K562 (cell line): Measurements from ENCODE around the gene ZNF267. TPM values are rescaled to one million over a fixed set of nuclear protein-coding genes. Genes with fewer than 3 reads are reported as not detected.

Experiments used
- ATAC-seq: fragments of 200-7000 bp; cut with Tn5 transposase; 3 replicates; pipeline ENCODE4 v1.9.1; 2020; ENCODE audit warnings: moderate library complexity
- BruUV-seq: library from RNA; stranded (reverse); fragments of 400-500 nt; replicated peaks from 2 replicates; lab custom pipeline; 2021; lab: Mats Ljungman, UMichigan
- CTCF ChIA-PET: fragments of 300-600 bp; formaldehyde crosslinking; extraction: SDS; loops from one replicate; lab custom pipeline; 2021; ENCODE audit warnings: low intra/inter-chr PET ratio; lab: Yijun Ruan, JAX
- POLR2A ChIA-PET: fragments of 300-600, 350-650 bp; sonication (Branson Sonifier 250); formaldehyde crosslinking; extraction: SDS; loops from one replicate; lab custom pipeline; 2021; ENCODE audit warnings: antibody characterized with exemption, inconsistent platforms; lab: Yijun Ruan, JAX
- DNase-seq, 4 experiments: peaks; one replicate each; pipeline versions ENCODE4 v3.0.0 to v3.0.0-alpha.2; 2011 to 2018; ENCODE audit warnings: low spot score in 3 of 4, mixed read lengths in 3 of 4; ENCODE audit errors: extremely low read depth in 1 of 4
- FAIRE-seq: peaks from 2 replicates; lab custom pipeline; 2011; peaks lifted over from hg19 to GRCh38; lab: Jason Lieb, UNC
- H2AFZ ChIP-seq: 2 replicates; pipeline ENCODE4 v1.6.0; 2011; ENCODE audit warnings: low read depth, low read length, control low read depth, inconsistent platforms
- H3K27ac ChIP-seq: fragments of 200-600 bp; 3 replicates; pipeline ENCODE4 v1.8.0; 2011; ENCODE audit warnings: low read depth, mild to moderate bottlenecking, control low read depth, inconsistent platforms, low read length, moderate library complexity, mixed read lengths; ENCODE audit errors: extremely low read depth
- H3K27me3 ChIP-seq, 2 experiments: fragments of 300-600 bp in 1 of 2; 2 replicates in 1 of 2; 3 replicates in 1 of 2; pipeline versions ENCODE4 v1.6.0 to v1.8.0; 2011; ENCODE audit warnings: inconsistent platforms in 2 of 2, low read length in 2 of 2, mild to moderate bottlenecking in 1 of 2, mixed read lengths in 1 of 2, moderate library complexity in 1 of 2; ENCODE audit not compliant: control insufficient read depth in 2 of 2, insufficient read depth in 2 of 2
- H3K36me3 ChIP-seq: fragments of 300-600 bp; 3 replicates; pipeline ENCODE4 v1.8.0; 2011; ENCODE audit warnings: mild to moderate bottlenecking, low read length, inconsistent platforms; ENCODE audit not compliant: control insufficient read depth, insufficient read depth
- H3K4me1 ChIP-seq, 2 experiments: fragments of 200-600 bp in 1 of 2; replicated peaks in 1 of 2; 2 replicates in 1 of 2; 3 replicates in 1 of 2; pipeline versions ENCODE4 v1.5.1 to v1.8.0; 2011; ENCODE audit warnings: inconsistent platforms in 2 of 2, low read length in 2 of 2, mild to moderate bottlenecking in 1 of 2, mixed read lengths in 1 of 2, moderate library complexity in 1 of 2; ENCODE audit not compliant: control insufficient read depth in 2 of 2, insufficient read depth in 2 of 2
- H3K4me2 ChIP-seq: 2 replicates; pipeline ENCODE4 v1.6.1; 2011; ENCODE audit warnings: low read length, control low read depth, inconsistent platforms, mixed read lengths; ENCODE audit not compliant: insufficient read depth
- H3K4me3 ChIP-seq: fragments of 200-600 bp; sonication (generic), shearing (Covaris generic); 2 replicates; pipeline ENCODE4 v1.5.1; 2016; ENCODE audit warnings: control low read depth, inconsistent platforms
- H3K79me2 ChIP-seq: fragments of 200-600 bp; 3 replicates; pipeline ENCODE4 v1.8.0; 2011; ENCODE audit warnings: low read length, inconsistent platforms; ENCODE audit not compliant: control insufficient read depth, insufficient read depth
- H3K9ac ChIP-seq, 2 experiments: 2 replicates each; pipeline versions ENCODE4 v1.6.0 to v1.6.1; 2011; ENCODE audit warnings: low read depth in 2 of 2, low read length in 2 of 2, control low read depth in 1 of 2, inconsistent platforms in 1 of 2, mild to moderate bottlenecking in 1 of 2, mixed read lengths in 1 of 2; ENCODE audit not compliant: insufficient read depth in 1 of 2
- H3K9me1 ChIP-seq: one replicate; pipeline ENCODE4 v1.6.0; 2011; ENCODE audit warnings: inconsistent platforms, mild to moderate bottlenecking, low read length, moderate library complexity; ENCODE audit not compliant: control insufficient read depth, insufficient read depth
- H3K9me3 ChIP-seq: replicated peaks from 2 replicates; pipeline ENCODE4 v1.5.1; 2011; ENCODE audit warnings: low read depth, low read length, inconsistent platforms; ENCODE audit not compliant: control insufficient read depth, insufficient read depth
- H4K20me1 ChIP-seq: replicated peaks from 2 replicates; pipeline ENCODE4 v1.6.1; 2011; ENCODE audit warnings: low read length, inconsistent platforms, mixed read lengths; ENCODE audit not compliant: control insufficient read depth, insufficient read depth
- ARID1B ChIP-seq: fragments of 450-650 bp; IDR thresholded peaks from 2 replicates; pipeline ENCODE4 v1.6.1; 2016; ENCODE audit warnings: antibody characterized with exemption, mild to moderate bottlenecking, inconsistent platforms
- BCL6 ChIP-seq: fragments of 250-450 bp; sonication (Bioruptor Pico); IDR thresholded peaks from 2 replicates; pipeline ENCODE4 v1.4.0; 2020
- C11orf30 ChIP-seq: fragments of 450-650 bp; IDR thresholded peaks from 2 replicates; pipeline ENCODE4 v1.6.1; 2016; ENCODE audit warnings: low read depth, mild to moderate bottlenecking
- ETV6 ChIP-seq, 3 experiments: fragments of 150-350 bp in 1 of 3; sonication (generic) in 1 of 3; formaldehyde crosslinking in 1 of 3; IDR thresholded peaks; 2 replicates each; pipeline versions ENCODE4 v1.6.1 to v1.8.0; 2014 to 2022; ENCODE audit warnings: borderline replicate concordance in 2 of 3, low read depth in 2 of 3, antibody characterized with exemption in 1 of 3, low read length in 1 of 3, mild to moderate bottlenecking in 1 of 3, missing genetic modification reagents in 1 of 3
- ILK ChIP-seq: fragments of 450-650 bp; IDR thresholded peaks from 2 replicates; pipeline ENCODE4 v1.6.1; 2016; ENCODE audit warnings: missing genetic modification characterization, low read depth, mild to moderate bottlenecking, missing compliant biosample characterization, moderate library complexity, borderline replicate concordance
- MAFF ChIP-seq: IDR thresholded peaks from 2 replicates; pipeline ENCODE4 v1.6.1; 2012; ENCODE audit warnings: low read length, improper control_type of control experiment
- MAFG ChIP-seq: fragments of 450-650 bp; conservative IDR thresholded peaks from 2 replicates; pipeline ENCODE4 v1.6.1; 2016; ENCODE audit warnings: missing genetic modification characterization, missing compliant biosample characterization
- RBBP5 ChIP-seq: fragments of 200-600 bp; sonication (generic); IDR thresholded peaks from 2 replicates; pipeline ENCODE4 v1.6.1; 2012; ENCODE audit warnings: borderline replicate concordance, mild to moderate bottlenecking, low read length, control low read depth, inconsistent platforms; ENCODE audit not compliant: insufficient read depth, poor library complexity, severe bottlenecking
- SP2 ChIP-seq: IDR thresholded peaks from 2 replicates; pipeline ENCODE4 v1.6.1; 2011; ENCODE audit warnings: mild to moderate bottlenecking, low read depth, low read length, moderate library complexity; ENCODE audit not compliant: poor library complexity, severe bottlenecking; ENCODE audit errors: extremely low read depth
- TCF7 ChIP-seq: sonication (generic); IDR thresholded peaks from 2 replicates; pipeline ENCODE4 v1.6.1; 2016; ENCODE audit warnings: antibody characterized with exemption, borderline replicate concordance
- ZBTB17 ChIP-seq: fragments of 450-650 bp; formaldehyde crosslinking; IDR thresholded peaks from 2 replicates; pipeline ENCODE4 v1.4.0; 2020; ENCODE audit warnings: mild to moderate bottlenecking
- ZHX1 ChIP-seq: fragments of 150-350 bp; conservative IDR thresholded peaks from 2 replicates; pipeline ENCODE4 v1.6.1; 2014; ENCODE audit warnings: low read length
- ZNF316 ChIP-seq: fragments of 450-650 bp; IDR thresholded peaks from 2 replicates; pipeline ENCODE4 v1.6.1; 2016
- WGBS: fragments of 100-300 bp; shearing (Covaris generic); methylation state at CpG from one replicate; pipeline ENCODE4 v1.1.6; 2016; ENCODE audit warnings: low coverage, mixed read lengths; ENCODE audit not compliant: insufficient coverage; ENCODE audit errors: missing lambda C conversion rate; 5-methylcytosine and 5-hydroxymethylcytosine counted together
- in situ Hi-C: fragments of 300-500 bp; cut with MboI; formaldehyde crosslinking; loops from 4 replicates; pipeline ENCODE4 v1.15.0; 2018; ENCODE audit warnings: inconsistent platforms, mixed read lengths
- intact Hi-C: fragments of 100-400 bp; cut with micrococcal nuclease; formaldehyde crosslinking; loops from 2 replicates; pipeline ENCODE4 v1.14.2; 2022
- polyA plus RNA-seq, 8 experiments: library from polyadenylated mRNA; depleted of rRNA in 4 of 8; stranded (reverse) in 5 of 8; unstranded in 3 of 8; fragments of >200 nt; fragmentation: Nextera tagmentation in 2 of 8; fragmentation: Illumina TruSeq in 1 of 8; extraction: Ambion mirVana in 2 of 8; extraction: Trizol in 1 of 8; gene quantifications; 2 replicates each; pipeline versions ENCODE4 v1.2.1 to v1.2.3, GENCODE V29; 2011 to 2014; ENCODE audit warnings: inconsistent platforms in 1 of 8, missing spikeins in 1 of 8
- total RNA-seq, 7 experiments: library from RNA; depleted of rRNA in 6 of 7; stranded (reverse); fragments of >200 nt in 6 of 7; fragmentation: Illumina TruSeq in 2 of 7; extraction: Trizol in 2 of 7; gene quantifications; 2 replicates each; pipeline versions ENCODE4 v1.2.1 to v1.2.3, GENCODE V29; 2011 to 2021; ENCODE audit warnings: low replicate concordance in 1 of 7

ZNF267 gene
- total and polyA plus RNA-seq, 9 of the 15 experiments (the other 6 are each of a cell fraction or from before 2014, with no cell fraction given), result 14.6 to 38.8 (median 21.5) TPM

GRCh38 chr16:31871510-31871909 is 2.1 kb upstream of the ZNF267 start:
- Histone ChIP-seq H2AFZ (no peak overlapping the region), H3K4me3 (no peak overlapping the region), H3K9ac (no peak overlapping the region), H3K27me3 (no peaks in the 10 kb centered on the region), H3K4me2 (no peak overlapping the region), H3K4me1 (peaks cover 4 to 15% of the 10 kb centered on the region in 2 experiments), H3K36me3 (peaks cover 16% of the 10 kb centered on the region), H4K20me1 (peaks cover 9% of the 10 kb centered on the region), H3K9me1 (no peaks in the 10 kb centered on the region), H3K79me2 (peaks cover 30% of the 10 kb centered on the region), H3K27ac (no peak overlapping the region), H3K9me3 (0 out of 2 replicates have a peak, but pooled peaks cover 2% of the 10 kb centered on the region)
- intact Hi-C loops, result loop anchor here (10.0 kb wide), 1 partner anchor 487 kb away; no protein-coding TSS in a partner anchor
- TF ChIP-seq MAFG (tag) (no peak; the same call in 1 of the 2 replicates), MAFF (peak; percentile 5; the same call in 1 of the 2 replicates), C11orf30 (peak; percentile 54), ZNF316 (peak; percentile 80)
- ChIA-PET CTCF (interaction anchor here (0.6 kb wide), 1 partner anchor 242 kb away, joined by 3 read pairs; no protein-coding TSS in a partner anchor), POLR2A (no interaction called here)
- no TSS peak for BruUV-seq
- 49% methylated on average over 3 of the region's 3 CpGs for WGBS
- no peak for DNase-seq
- no peak for ATAC-seq
- in situ Hi-C loops, result loop anchor here (25.0 kb wide), 1 partner anchor 909 kb away; the partner anchor contains the start of gene SETD1A
- FAIRE-seq, result no peak

GRCh38 chr16:31872201-31872600 is 1.4 kb upstream of the ZNF267 start:
- Histone ChIP-seq H3K27ac (no peak overlapping the region), H3K4me2 (no peak overlapping the region), H3K36me3 (peaks cover 23% of the 10 kb centered on the region), H3K9ac (no peak overlapping the region), H3K4me3 (no peak overlapping the region), H4K20me1 (peaks cover 10% of the 10 kb centered on the region), H3K4me1 (peaks cover 4 to 22% of the 10 kb centered on the region in 2 experiments), H3K9me3 (0 out of 2 replicates have a peak, but pooled peaks cover 2% of the 10 kb centered on the region), H2AFZ (peak overlapping the region; percentile 32; the same call in 1 of the 2 replicates), H3K9me1 (no peaks in the 10 kb centered on the region), H3K27me3 (no peaks in the 10 kb centered on the region), H3K79me2 (peaks cover 37% of the 10 kb centered on the region)
- intact Hi-C loops (loop anchor here (10.0 kb wide), 1 partner anchor 487 kb away; no protein-coding TSS in a partner anchor), in situ Hi-C loops (loop anchor here (25.0 kb wide), 1 partner anchor 910 kb away; the partner anchor contains the start of gene SETD1A)
- DNase-seq (no peak), FAIRE-seq (no peak), ATAC-seq (no peak)
- BruUV-seq, result no TSS peak
- ChIA-PET CTCF (no interaction called here), POLR2A (interaction anchor here (0.7 to 1.4 kb wide), 2 partner anchors 691 to 919 kb away, joined by 3 to 4 read pairs; no protein-coding TSS in a partner anchor)
- 36% methylated on average over 4 of the region's 6 CpGs for WGBS
- TF ChIP-seq SP2, result no peak
- no peak for TF ChIP-seq TCF7
- no peak for TF ChIP-seq ZBTB17
- TF ChIP-seq RBBP5, result no peak
- no peak for TF ChIP-seq ZHX1
- no peak for TF ChIP-seq ETV6 (IDR thresholded peaks at IDR 0.05; ENCODE audit: borderline replicate concordance in 1 of 2, low read depth in 2 of 2, low read length in 1 of 2)
- TF ChIP-seq ETV6 (CRISPR knock-in tag; IDR thresholded peaks at IDR 0.05; ENCODE audit: borderline replicate concordance), result no peak
- no peak for TF ChIP-seq ARID1B
- TF ChIP-seq BCL6, result no peak
- TF ChIP-seq ILK (tag), result no peak
